AG04450 (cell line): ENCODE results near the gene NBAS. TPM values are rescaled to one million over a fixed set of nuclear protein-coding genes. Genes with fewer than 3 reads are reported as not detected.

Source experiments
- CTCF ChIA-PET: fragments of 300-600, 350-600 bp; formaldehyde crosslinking; extraction: SDS; loops from one replicate; lab custom pipeline; 2022; ENCODE audit warnings: antibody characterized with exemption, inconsistent platforms; lab: Charles Lee
- POLR2A ChIA-PET: fragments of 350-600 bp; formaldehyde crosslinking; extraction: SDS; loops from one replicate; lab custom pipeline; 2021; ENCODE audit warnings: antibody characterized with exemption, inconsistent platforms; lab: Yijun Ruan, JAX
- DNase-seq: peaks from one replicate; pipeline ENCODE4 v3.0.0-alpha.2; 2011; ENCODE audit warnings: low read depth, low spot score
- H3K27ac ChIP-seq: one replicate; pipeline ENCODE4 v1.5.1; 2012; ENCODE audit warnings: low read depth, low read length, control low read depth
- H3K27me3 ChIP-seq: one replicate; pipeline ENCODE4 v1.6.0; 2012; ENCODE audit warnings: low read length; ENCODE audit not compliant: control insufficient read depth, insufficient read depth
- H3K4me3 ChIP-seq: 2 replicates; pipeline ENCODE4 v1.5.1; 2011; ENCODE audit warnings: mild to moderate bottlenecking, low read depth, low read length, control low read depth
- H3K9me3 ChIP-seq: 2 replicates; pipeline ENCODE4 v1.5.1; 2012; ENCODE audit warnings: low read length; ENCODE audit not compliant: control insufficient read depth, insufficient read depth
- polyA plus RNA-seq: library from polyadenylated mRNA; depleted of rRNA; stranded (reverse); fragments of >200 nt; gene quantifications from 2 replicates; pipeline ENCODE4 v1.2.3, GENCODE V29; 2011
- TF ChIP-seq, protein P1 (sequence below): IDR thresholded peaks from 2 replicates; pipeline ENCODE4 v1.5.1; 2011; ENCODE audit warnings: low read depth, low read length, control low read depth, inconsistent platforms

NBAS gene
- polyA plus RNA-seq, 1 experiment: 45.0 TPM

DNA sequence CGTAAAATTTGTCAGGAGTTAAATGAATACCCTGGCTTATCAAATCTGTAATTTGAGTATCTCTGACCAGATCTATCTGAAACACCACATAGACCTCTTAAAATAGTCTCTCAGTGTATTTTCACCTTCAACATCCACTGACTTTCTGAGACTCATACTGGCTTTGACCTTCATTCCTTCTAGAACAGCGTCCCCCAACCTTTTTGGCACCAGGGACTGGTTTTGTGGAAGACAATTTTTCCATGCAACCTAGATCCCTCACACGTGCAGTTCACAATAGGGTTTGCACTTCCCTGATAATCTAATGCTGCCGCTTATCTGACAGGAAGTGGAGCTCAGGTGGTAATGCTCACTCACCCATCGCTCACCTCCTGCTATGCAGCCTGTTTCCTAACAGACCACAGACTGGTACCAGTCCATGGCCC lies 3.2 kb downstream of the NBAS start:
- Histone ChIP-seq H3K27ac (no peak overlapping the region), H3K9me3 (no peaks in the 10 kb centered on the region), H3K27me3 (no peaks in the 10 kb centered on the region), H3K4me3 (no peak overlapping the region)
- no peak for DNase-seq
- POLR2A ChIA-PET: no interaction called here
- TF ChIP-seq, protein P1, sequence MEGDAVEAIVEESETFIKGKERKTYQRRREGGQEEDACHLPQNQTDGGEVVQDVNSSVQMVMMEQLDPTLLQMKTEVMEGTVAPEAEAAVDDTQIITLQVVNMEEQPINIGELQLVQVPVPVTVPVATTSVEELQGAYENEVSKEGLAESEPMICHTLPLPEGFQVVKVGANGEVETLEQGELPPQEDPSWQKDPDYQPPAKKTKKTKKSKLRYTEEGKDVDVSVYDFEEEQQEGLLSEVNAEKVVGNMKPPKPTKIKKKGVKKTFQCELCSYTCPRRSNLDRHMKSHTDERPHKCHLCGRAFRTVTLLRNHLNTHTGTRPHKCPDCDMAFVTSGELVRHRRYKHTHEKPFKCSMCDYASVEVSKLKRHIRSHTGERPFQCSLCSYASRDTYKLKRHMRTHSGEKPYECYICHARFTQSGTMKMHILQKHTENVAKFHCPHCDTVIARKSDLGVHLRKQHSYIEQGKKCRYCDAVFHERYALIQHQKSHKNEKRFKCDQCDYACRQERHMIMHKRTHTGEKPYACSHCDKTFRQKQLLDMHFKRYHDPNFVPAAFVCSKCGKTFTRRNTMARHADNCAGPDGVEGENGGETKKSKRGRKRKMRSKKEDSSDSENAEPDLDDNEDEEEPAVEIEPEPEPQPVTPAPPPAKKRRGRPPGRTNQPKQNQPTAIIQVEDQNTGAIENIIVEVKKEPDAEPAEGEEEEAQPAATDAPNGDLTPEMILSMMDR: no peak
- CTCF ChIA-PET: interaction anchor here (1.7 to 5.5 kb wide), 2 partner anchors 11 to 18 kb away, joined by 8 to 49 read pairs; no protein-coding TSS in a partner anchor

DNA sequence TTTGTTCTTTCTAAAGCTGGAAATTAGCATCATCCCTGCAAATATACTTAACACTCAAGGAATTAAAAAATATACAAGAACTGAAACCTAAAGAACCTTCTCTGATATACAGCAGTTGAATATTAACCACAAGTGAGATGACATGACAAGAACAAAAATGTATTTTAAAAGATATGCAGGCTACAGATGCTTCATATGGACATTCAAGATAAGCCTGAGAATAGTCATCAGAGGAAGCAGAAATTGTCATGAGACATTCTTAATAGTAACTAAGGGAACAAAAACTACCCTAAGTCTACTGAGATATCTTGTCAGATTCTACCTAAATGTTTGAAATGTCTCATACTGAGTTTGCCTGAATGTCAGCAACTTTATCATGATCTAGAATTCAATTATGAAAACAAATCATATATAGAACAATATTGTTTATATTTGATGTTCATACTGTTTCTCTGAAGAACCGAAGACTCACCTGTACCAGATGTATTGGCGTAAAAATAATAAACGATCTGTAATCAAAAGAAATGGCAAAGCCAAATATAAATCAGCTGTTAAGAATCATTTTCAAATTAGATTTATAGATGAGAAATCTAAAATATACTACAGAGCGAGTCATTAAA lies 4.7 kb downstream of the NBAS start:
- ChIA-PET CTCF (interaction anchor here (1.8 kb wide), 1 partner anchor 21 kb away, joined by 7 read pairs; no protein-coding TSS in a partner anchor), POLR2A (no interaction called here)
- no peak overlapping the region for H3K27ac ChIP-seq
- no peaks in the 10 kb centered on the region for H3K9me3 ChIP-seq
- no peak for DNase-seq
- H3K27me3 ChIP-seq: no peaks in the 10 kb centered on the region
- no peak overlapping the region for H3K4me3 ChIP-seq
- TF ChIP-seq, protein P1: no peak

- no peak overlapping the region for H3K4me3 ChIP-seq
- TF ChIP-seq, protein P1: no peak
- H3K27me3 ChIP-seq: no peaks in the 10 kb centered on the region
- no peak for DNase-seq
- CTCF ChIA-PET: interaction anchor here (1.8 kb wide), 1 partner anchor 22 kb away, joined by 7 read pairs; no protein-coding TSS in a partner anchor
- POLR2A ChIA-PET: no interaction called here
- no peaks in the 10 kb centered on the region for H3K9me3 ChIP-seq
- no peak overlapping the region for H3K27ac ChIP-seq
Measured at GRCh38 chr2:15555760-15556193, 5.4 kb downstream of the NBAS start.

DNA sequence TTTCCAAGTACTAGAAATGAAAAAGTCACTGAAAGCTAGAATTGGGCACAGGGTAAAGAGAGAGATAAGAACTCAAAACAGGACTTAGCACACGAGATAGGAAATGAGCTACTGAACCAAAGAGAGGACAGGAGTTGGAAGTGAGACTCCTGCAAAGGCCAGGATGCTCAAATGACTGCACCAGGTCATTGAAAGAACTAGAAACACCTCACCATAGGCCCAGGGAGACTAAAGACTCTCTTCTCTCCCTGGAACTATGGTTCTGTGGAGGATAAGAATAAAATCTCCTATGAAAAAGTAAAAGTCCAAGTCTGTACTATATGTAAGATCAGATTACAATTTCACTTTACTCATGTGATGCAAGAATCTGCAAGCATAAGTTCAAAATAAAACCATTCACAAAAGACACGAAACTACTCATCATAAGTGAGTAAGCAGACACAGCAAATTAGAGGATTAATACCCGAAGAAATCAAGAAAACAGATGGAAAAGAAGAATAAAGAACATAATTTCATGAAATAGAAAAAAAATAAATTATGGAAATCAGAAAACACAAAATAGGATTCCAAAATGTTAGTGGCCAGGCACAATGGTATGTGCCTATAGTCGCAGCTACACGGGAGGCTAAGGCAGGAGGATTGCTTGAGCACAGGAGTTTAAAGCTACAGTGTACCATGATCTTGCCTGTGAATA lies 6.5 kb downstream of the NBAS start:
- ChIA-PET CTCF (interaction anchor here (0.7 kb wide), 1 partner anchor 23 kb away, joined by 4 read pairs; no protein-coding TSS in a partner anchor), POLR2A (no interaction called here)
- TF ChIP-seq, protein P1: no peak
- Histone ChIP-seq H3K27ac (no peak overlapping the region), H3K9me3 (no peaks in the 10 kb centered on the region), H3K27me3 (no peaks in the 10 kb centered on the region), H3K4me3 (no peak overlapping the region)
- DNase-seq: no peak

GRCh38 chr2:15553951-15554350 lies 7.2 kb downstream of the NBAS start:
- CTCF ChIA-PET: interaction anchor here (1.0 to 1.1 kb wide), 2 partner anchors 8 to 23 kb away, joined by 3 read pairs; no protein-coding TSS in a partner anchor
- Histone ChIP-seq H3K4me3 (no peak overlapping the region), H3K27ac (no peak overlapping the region), H3K9me3 (no peaks in the 10 kb centered on the region), H3K27me3 (no peaks in the 10 kb centered on the region)
- TF ChIP-seq, protein P1: no peak
- DNase-seq: no peak
- POLR2A ChIA-PET: no interaction called here
